Heart right ventricle (tissue), 16 donors: ENCODE measurements around the gene SERPING1. TPM values are rescaled to one million over a fixed set of nuclear protein-coding genes. Genes with fewer than 3 reads are reported as not detected.

Experiments
- ATAC-seq, 8 donors: fragments of 200-7000 bp; cut with Tn5 transposase; one replicate each; pipeline ENCODE4 v1.9.1; 2020; ENCODE audit warnings: mild to moderate bottlenecking in 8 of 8, moderate library complexity in 8 of 8, moderate number of reproducible peaks in 1 of 8
- DNase-seq, 2 donors: peaks; one replicate each; pipeline ENCODE4 v3.0.0-alpha.2; 2020
- H3K27ac ChIP-seq, 10 donors: fragments of 200-600 bp; sonication (generic) in 2 of 10; one replicate each; pipeline versions ENCODE4 v1.5.0 to v1.8.0; 2020 to 2022; ENCODE audit warnings: mild to moderate bottlenecking in 3 of 10
- H3K27me3 ChIP-seq, 7 donors: fragments of 200-600 bp; one replicate each; pipeline ENCODE4 v1.8.0; 2021 to 2022; ENCODE audit warnings: mild to moderate bottlenecking in 2 of 7
- H3K36me3 ChIP-seq, 9 donors: fragments of 200-600 bp; sonication (generic) in 1 of 9; one replicate each; pipeline versions ENCODE4 v1.5.0 to v1.8.0; 2020 to 2022; ENCODE audit warnings: mild to moderate bottlenecking in 2 of 9
- H3K4me1 ChIP-seq, 9 donors: fragments of 200-600 bp; sonication (generic) in 1 of 9; one replicate each; pipeline versions ENCODE4 v1.5.0 to v1.8.0; 2020 to 2022; ENCODE audit warnings: mild to moderate bottlenecking in 4 of 9
- H3K4me3 ChIP-seq, 10 donors: fragments of 200-600 bp; sonication (generic) in 2 of 10; one replicate each; pipeline versions ENCODE4 v1.5.0 to v1.8.0; 2020 to 2022; ENCODE audit warnings: mild to moderate bottlenecking in 7 of 10, moderate library complexity in 2 of 10
- H3K9me3 ChIP-seq, 11 donors: fragments of 200-600 bp in 10 of 11; sonication (generic) in 2 of 11; one replicate each; pipeline versions ENCODE4 v1.5.0 to v1.8.0; 2013 to 2022; ENCODE audit warnings: mild to moderate bottlenecking in 2 of 11, control low read depth in 1 of 11, moderate library complexity in 1 of 11
- WGBS, 2 donors: extraction: QIAGEN DNeasy Blood & Tissue Kit; methylation state at CpG; one replicate each; pipeline ENCODE4 v1.1.7; 2013; ENCODE audit warnings: inconsistent platforms in 1 of 2; 5-methylcytosine and 5-hydroxymethylcytosine counted together
- intact Hi-C, 10 donors: fragments of 100-400 bp; cut with DNase I; formaldehyde crosslinking; loops; one replicate each; pipeline versions ENCODE4 v1.11.1 to v1.14.2; 2022
- microRNA-seq, 2 donors: library from miRNA; unstranded; fragments of <30 nt; microRNA quantifications; one replicate each; pipeline ENCODE4 v1.2.0, GENCODE V29; 2021
- polyA plus RNA-seq, 2 donors: library from polyadenylated mRNA; stranded (reverse); fragments of 200-250 nt; gene quantifications; one replicate each; pipeline ENCODE4 v1.2.3, GENCODE V29; 2013
- total RNA-seq, 10 donors: library from RNA; stranded (reverse); fragmentation: NEBNext Ultra II Directional in 3 of 10; extraction: Animal tissue kit (Norgen Biotek cat#: 25700) in 3 of 10; gene quantifications; one replicate each; pipeline versions ENCODE4 v1.2.1 to v1.2.4, GENCODE V29; 2021 to 2023
- TF ChIP-seq, protein P1 (sequence below), 9 donors: fragments of 200-600 bp; sonication (generic) in 2 of 9; IDR thresholded peaks; one replicate each; pipeline versions ENCODE4 v1.5.0 to v1.8.0; 2021 to 2022; ENCODE audit warnings: antibody characterized with exemption in 9 of 9, mild to moderate bottlenecking in 5 of 9, moderate library complexity in 1 of 9
- donor health status: Arrhythmogenic right ventricular cardiomyopathy.
- donor health status: ischemic (EF 13 %, LVEDD 7.1; RV severe dilation, severe dysfunction).
- donor health status: healthy with polysubstance abuse.
- donor health status: DM: no; HTN: yes; CAD: no.
- donor health status: DM: no; HTN: no; CAD: no.
- donor health status: ischemic (EF 25% LVEDD 6.9; RV normal size, moderate dysfunction).
- donor health status: ischemic (EF 25% LVEDD 5.7; RV mildly dilated, moderate dysfunction).
- donor health status: healthy.
- donor health status: DM: yes; HTN: yes; CAD: no.
- donor health status: Ischemic cardiomyopathy.
- donor health status: ischemic (EF 35%, LVEDD 5.7; RV mildly dilated, moderate dysfunction).
- donor health status: nonischemic (EF 11% LVEDD 7.7; RV severe dilation, severe dysfunction).
- donor health status: DM: yes; HTN: yes; CAD: no.
- donor health status: PGD.
- donor health status: ischemic (EF 29% LVEDD 5.4; RV normal size, mild dysfunction).
- donor health status: nonischemic (EF 23%, LVEDD 6.1; RV moderate dilation, normal function).

Gene SERPING1
- total and polyA plus RNA-seq, 12 donors = 39.8 to 197 (median 93.2) TPM

DNA sequence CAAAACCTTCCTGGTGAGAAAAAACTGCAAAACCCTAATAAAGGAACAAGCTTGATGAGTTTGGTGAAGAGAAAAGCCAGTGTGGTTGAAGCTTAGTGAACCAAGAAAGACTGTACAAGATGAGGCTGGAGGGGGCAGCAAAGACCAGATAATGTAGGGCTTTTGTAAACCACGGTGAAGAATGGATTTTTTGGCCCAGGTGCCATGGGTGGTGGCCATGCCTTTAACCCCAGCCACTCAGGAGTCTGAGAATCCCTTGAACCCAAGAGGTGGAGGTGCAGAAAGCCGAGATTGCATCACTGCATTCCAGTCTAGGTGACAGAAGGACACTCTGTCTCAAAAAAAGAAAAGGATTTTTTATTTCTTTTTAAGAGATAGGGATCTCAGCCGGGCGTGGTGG lies 65.4 kb downstream of the SERPING1 start:
- intact Hi-C loops = no loop called here

DNA sequence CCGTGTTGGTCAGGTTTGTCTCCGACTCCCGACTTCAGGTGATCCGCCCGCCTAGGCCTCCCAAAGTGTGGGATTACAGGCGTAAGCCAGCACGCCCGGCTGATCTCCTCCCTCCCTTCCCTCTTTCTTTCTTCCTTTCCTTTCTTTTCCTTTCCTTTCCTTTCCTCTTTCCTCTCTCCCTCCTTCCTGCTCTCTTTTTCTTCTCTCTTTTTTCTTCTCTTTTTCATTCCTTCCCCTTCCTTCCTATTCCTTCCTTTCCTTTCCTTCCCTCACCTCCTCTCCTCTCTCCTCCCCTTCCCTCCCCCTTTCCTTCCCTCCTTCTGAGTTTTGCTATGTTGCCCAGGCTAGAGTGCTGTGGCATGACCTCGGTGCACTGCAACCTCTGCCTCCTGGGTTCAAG lies 66.5 kb downstream of the SERPING1 start:
- Histone ChIP-seq H3K27me3 (no peaks in the 10 kb centered on the region), H3K9me3 (no peaks in the 10 kb centered on the region), H3K4me1 (peaks cover 0 to 20% (median 11%) of the 10 kb centered on the region in 9 donors), H3K36me3 (peaks cover 0 to 42% (median 26%) of the 10 kb centered on the region in 9 donors), H3K4me3 (no peak overlapping the region), H3K27ac (no peak overlapping the region)
- ATAC-seq (no peak), DNase-seq (no peak)
- 79 to 84% methylated on average over 9 of the region's 9 CpGs for WGBS, 2 donors
- TF ChIP-seq, protein P1, sequence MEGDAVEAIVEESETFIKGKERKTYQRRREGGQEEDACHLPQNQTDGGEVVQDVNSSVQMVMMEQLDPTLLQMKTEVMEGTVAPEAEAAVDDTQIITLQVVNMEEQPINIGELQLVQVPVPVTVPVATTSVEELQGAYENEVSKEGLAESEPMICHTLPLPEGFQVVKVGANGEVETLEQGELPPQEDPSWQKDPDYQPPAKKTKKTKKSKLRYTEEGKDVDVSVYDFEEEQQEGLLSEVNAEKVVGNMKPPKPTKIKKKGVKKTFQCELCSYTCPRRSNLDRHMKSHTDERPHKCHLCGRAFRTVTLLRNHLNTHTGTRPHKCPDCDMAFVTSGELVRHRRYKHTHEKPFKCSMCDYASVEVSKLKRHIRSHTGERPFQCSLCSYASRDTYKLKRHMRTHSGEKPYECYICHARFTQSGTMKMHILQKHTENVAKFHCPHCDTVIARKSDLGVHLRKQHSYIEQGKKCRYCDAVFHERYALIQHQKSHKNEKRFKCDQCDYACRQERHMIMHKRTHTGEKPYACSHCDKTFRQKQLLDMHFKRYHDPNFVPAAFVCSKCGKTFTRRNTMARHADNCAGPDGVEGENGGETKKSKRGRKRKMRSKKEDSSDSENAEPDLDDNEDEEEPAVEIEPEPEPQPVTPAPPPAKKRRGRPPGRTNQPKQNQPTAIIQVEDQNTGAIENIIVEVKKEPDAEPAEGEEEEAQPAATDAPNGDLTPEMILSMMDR (IDR thresholded peaks at IDR 0.05) = no peak
- intact Hi-C loops = no loop called here

More for the DNA sequence above, 65.4 kb downstream of the SERPING1 start:
- Histone ChIP-seq H3K27ac (no peak overlapping the region), H3K27me3 (no peaks in the 10 kb centered on the region), H3K36me3 (peaks cover 0 to 42% (median 26%) of the 10 kb centered on the region in 9 donors), H3K9me3 (no peaks in the 10 kb centered on the region), H3K4me1 (peaks cover 3 to 28% (median 17%) of the 10 kb centered on the region in 9 donors), H3K4me3 (no peak overlapping the region)
- ATAC-seq (no peak), DNase-seq (no peak)
- TF ChIP-seq, protein P1 (IDR thresholded peaks at IDR 0.05) = no peak
- WGBS, 2 donors = 69% methylated on average over 4 of the region's 4 CpGs

Small RNAs within 50 kb of the gene (microRNA-seq; reads per million reads assigned to microRNA genes)
- 7,407 to 10,140 reads per million in 2 donors for gene MIR130A

Other genes starting within 250 kb of the SERPING1 start
- not detected for gene PRG3, start 216.5 kb upstream of the SERPING1 start, total RNA-seq
- gene PRG3, start 216.5 kb upstream of the SERPING1 start, polyA plus RNA-seq = not detected
- gene PRG2, start 207.0 kb upstream of the SERPING1 start, total RNA-seq = under 1 TPM in 1 of 10 donors, not detected in 9; 0.49 TPM
- not detected for gene PRG2, start 207.0 kb upstream of the SERPING1 start, polyA plus RNA-seq
- 10 to 100 TPM; 12.1 to 36.2 (median 19.8) TPM for gene SLC43A3, start 170.6 kb upstream of the SERPING1 start, total RNA-seq
- 10 to 100 TPM; 16.6 to 24.7 TPM for gene SLC43A3, start 170.6 kb upstream of the SERPING1 start, polyA plus RNA-seq
- 1 to 10 TPM in 3 of 10 donors, under 1 TPM in 7; 0.33 to 1.5 (median 0.87) TPM for gene RTN4RL2, start 137.2 kb upstream of the SERPING1 start, total RNA-seq
- 1 to 10 TPM in 1 of 2 donors, under 1 TPM in 1; 0.88 to 1.3 TPM for gene RTN4RL2, start 137.2 kb upstream of the SERPING1 start, polyA plus RNA-seq
- 1 to 10 TPM; 3.4 to 8.9 (median 4.7) TPM for gene SLC43A1, start 82.0 kb upstream of the SERPING1 start, total RNA-seq
- gene SLC43A1, start 82.0 kb upstream of the SERPING1 start, polyA plus RNA-seq = 10 to 100 TPM in 1 of 2 donors, 1 to 10 TPM in 1; 6.7 to 16.5 TPM
- gene TIMM10, start 66.9 kb upstream of the SERPING1 start, total RNA-seq = 10 to 100 TPM; 38.0 to 76.6 (median 51.5) TPM
- gene TIMM10, start 66.9 kb upstream of the SERPING1 start, polyA plus RNA-seq = 100 to 1,000 TPM in 1 of 2 donors, 10 to 100 TPM in 1; 22.9 to 163 TPM
- gene SMTNL1, start 60.1 kb upstream of the SERPING1 start, total RNA-seq = not detected
- gene SMTNL1, start 60.1 kb upstream of the SERPING1 start, polyA plus RNA-seq = not detected
- 100 to 1,000 TPM in 1 of 10 donors, 10 to 100 TPM in 8, 1 to 10 TPM in 1; 9.7 to 156 (median 17.7) TPM for gene UBE2L6, start 30.0 kb upstream of the SERPING1 start, total RNA-seq
- 10 to 100 TPM; 14.1 to 19.3 TPM for gene UBE2L6, start 30.0 kb upstream of the SERPING1 start, polyA plus RNA-seq
- 1 to 10 TPM in 2 of 10 donors, under 1 TPM in 7, not detected in 1; 0.17 to 1.1 (median 0.55) TPM for gene YPEL4, start 52.2 kb downstream of the SERPING1 start, total RNA-seq
- gene YPEL4, start 52.2 kb downstream of the SERPING1 start, polyA plus RNA-seq = 1 to 10 TPM in 1 of 2 donors, under 1 TPM in 1; 0.43 to 3.4 TPM
- 1 to 10 TPM; 4.0 to 9.0 (median 7.1) TPM for gene CLP1, start 60.1 kb downstream of the SERPING1 start, total RNA-seq
- 1 to 10 TPM; 2.9 to 9.0 TPM for gene CLP1, start 60.1 kb downstream of the SERPING1 start, polyA plus RNA-seq
- gene ZDHHC5, start 70.4 kb downstream of the SERPING1 start, total RNA-seq = 10 to 100 TPM; 32.6 to 56.5 (median 41.6) TPM
- 10 to 100 TPM; 22.3 to 31.6 TPM for gene ZDHHC5, start 70.4 kb downstream of the SERPING1 start, polyA plus RNA-seq
- 1 to 10 TPM; 5.2 to 9.7 (median 8.4) TPM for gene MED19, start 114.5 kb downstream of the SERPING1 start, total RNA-seq
- 10 to 100 TPM in 1 of 2 donors, 1 to 10 TPM in 1; 5.2 to 18.3 TPM for gene MED19, start 114.5 kb downstream of the SERPING1 start, polyA plus RNA-seq
- gene TMX2, start 114.9 kb downstream of the SERPING1 start, total RNA-seq = 100 to 1,000 TPM in 1 of 10 donors, 10 to 100 TPM in 9; 58.7 to 103 (median 69.0) TPM
- gene TMX2, start 114.9 kb downstream of the SERPING1 start, polyA plus RNA-seq = 100 to 1,000 TPM in 1 of 2 donors, 10 to 100 TPM in 1; 45.4 to 105 TPM
- gene SELENOH, start 143.8 kb downstream of the SERPING1 start, total RNA-seq = 10 to 100 TPM; 69.8 to 99.0 (median 77.5) TPM
- 10 to 100 TPM; 76.8 to 93.7 TPM for gene SELENOH, start 143.8 kb downstream of the SERPING1 start, polyA plus RNA-seq
- gene BTBD18, start 154.1 kb downstream of the SERPING1 start, total RNA-seq = not detected
- gene BTBD18, start 154.1 kb downstream of the SERPING1 start, polyA plus RNA-seq = not detected
- 10 to 100 TPM; 56.7 to 85.6 (median 65.2) TPM for gene CTNND1, start 164.1 kb downstream of the SERPING1 start, total RNA-seq
- 10 to 100 TPM; 28.9 to 30.7 TPM for gene CTNND1, start 164.1 kb downstream of the SERPING1 start, polyA plus RNA-seq